AG10803 (cell line): Measurements from ENCODE around the gene ASB8.
"Not testable (repeated sequence)": the region's sequence is repeated elsewhere in the genome, so short reads cannot be mapped to it uniquely, and the experiment has no call there.

Source experiments
- DNase-seq: peaks from one replicate; pipeline ENCODE4 v3.0.0; 2010; ENCODE audit warnings: low read depth
- H3K4me3 ChIP-seq: 2 replicates; pipeline ENCODE4 v1.5.1; 2011; ENCODE audit warnings: mild to moderate bottlenecking, low read length, control low read depth
- CTCF ChIP-seq: conservative IDR thresholded peaks from 2 replicates; pipeline ENCODE4 v1.5.1; 2011; ENCODE audit warnings: mild to moderate bottlenecking, low read length, control low read depth, inconsistent platforms

ASB8 gene

GRCh38 chr12:48115957-48116356 lies 41.4 kb downstream of the ASB8 start:
- no peak overlapping the region for H3K4me3 ChIP-seq
- DNase-seq, result no peak
- no peak for TF ChIP-seq CTCF

- H3K4me3 ChIP-seq, result not testable (repeated sequence)
Observed at GRCh38 chr12:48111312-48111693, 46.0 kb downstream of the ASB8 start.

GRCh38 chr12:48110691-48111311 lies 46.5 kb downstream of the ASB8 start:
- DNase-seq, result no peak
- no peak for TF ChIP-seq CTCF
- H3K4me3 ChIP-seq, result no peak overlapping the region

More at GRCh38 chr12:48111312-48111693, 46.0 kb downstream of the ASB8 start:
- DNase-seq, result not testable (repeated sequence)

- TF ChIP-seq CTCF, result no peak
- no peak for DNase-seq
- no peak overlapping the region for H3K4me3 ChIP-seq
Observed at GRCh38 chr12:48109424-48109823, 47.9 kb downstream of the ASB8 start.

- peak overlapping the region; percentile 91 for H3K4me3 ChIP-seq
- TF ChIP-seq CTCF, result no peak
- DNase-seq, result no peak
Observed at GRCh38 chr12:48106681-48107613, 50.4 kb downstream of the ASB8 start.

GRCh38 chr12:48105867-48106680 lies 51.2 kb downstream of the ASB8 start, which contains the start of gene SENP1:
Gene SENP1 (minus strand): TSS chr12:48106079. CDS start chr12:48101472, 4,607 bp downstream.
- peak within 1 kb of the TSS; percentile 91 for H3K4me3 ChIP-seq
- DNase-seq, result peak; percentile 87
- peak; percentile 38 for TF ChIP-seq CTCF

- no peak for TF ChIP-seq CTCF
- peak overlapping the region; percentile 91 for H3K4me3 ChIP-seq
- DNase-seq, result no peak
Observed at GRCh38 chr12:48105321-48105866, 51.9 kb downstream of the ASB8 start.
